ENCODE results near the gene MALAT1. TPM values are rescaled to one million over a fixed set of nuclear protein-coding genes. Genes with fewer than 3 reads are reported as not detected.

MALAT1 gene
- total and polyA plus RNA-seq, 2 of the 13 experiments (the other 11 are each of a cell fraction or from before 2014, with no cell fraction given): 143 to 1,237 TPM

DNA sequence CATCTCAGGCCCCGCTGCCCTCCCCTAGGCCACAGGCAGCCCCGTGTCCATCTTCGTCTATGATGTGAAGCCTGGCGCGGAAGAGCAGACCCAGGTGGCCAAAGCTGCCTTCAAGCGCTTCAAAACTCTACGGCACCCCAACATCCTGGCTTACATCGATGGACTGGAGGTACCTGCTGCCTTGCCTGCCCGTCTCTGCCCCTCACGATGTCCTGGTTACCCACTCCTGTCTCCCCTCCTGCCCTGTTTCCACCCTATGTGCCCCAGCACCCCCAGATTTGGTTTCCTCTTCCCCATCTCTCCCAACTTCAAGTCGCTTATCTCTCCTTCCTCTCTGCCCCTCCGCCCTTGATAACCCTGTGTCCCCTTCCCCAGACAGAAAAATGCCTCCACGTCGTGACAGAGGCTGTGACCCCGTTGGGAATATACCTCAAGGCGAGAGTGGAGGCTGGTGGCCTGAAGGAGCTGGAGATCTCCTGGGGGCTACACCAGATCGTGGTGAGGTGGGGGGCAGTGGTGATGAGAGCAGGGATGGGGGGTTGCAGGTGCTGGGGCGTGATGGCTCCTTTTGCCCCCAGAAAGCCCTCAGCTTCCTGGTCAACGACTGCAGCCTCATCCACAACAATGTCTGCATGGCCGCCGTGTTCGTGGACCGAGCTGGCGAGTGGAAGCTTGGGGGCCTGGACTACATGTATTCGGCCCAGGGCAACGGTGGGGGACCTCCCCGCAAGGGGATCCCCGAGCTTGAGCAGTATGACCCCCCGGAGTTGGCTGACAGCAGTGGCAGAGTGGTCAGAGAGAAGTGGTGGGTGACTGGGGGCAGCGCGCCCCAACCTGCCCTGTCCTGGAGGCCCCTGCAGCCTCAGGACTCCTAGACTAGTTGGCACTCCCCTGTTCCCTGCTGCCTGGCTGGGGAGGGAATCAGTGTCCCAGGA is 27.0 kb downstream of the MALAT1 start (continued):
- TF ChIP-seq MXD4 (CRISPR knock-in tag; IDR thresholded peaks at IDR 0.05): no peak
- TF ChIP-seq, protein P1, sequence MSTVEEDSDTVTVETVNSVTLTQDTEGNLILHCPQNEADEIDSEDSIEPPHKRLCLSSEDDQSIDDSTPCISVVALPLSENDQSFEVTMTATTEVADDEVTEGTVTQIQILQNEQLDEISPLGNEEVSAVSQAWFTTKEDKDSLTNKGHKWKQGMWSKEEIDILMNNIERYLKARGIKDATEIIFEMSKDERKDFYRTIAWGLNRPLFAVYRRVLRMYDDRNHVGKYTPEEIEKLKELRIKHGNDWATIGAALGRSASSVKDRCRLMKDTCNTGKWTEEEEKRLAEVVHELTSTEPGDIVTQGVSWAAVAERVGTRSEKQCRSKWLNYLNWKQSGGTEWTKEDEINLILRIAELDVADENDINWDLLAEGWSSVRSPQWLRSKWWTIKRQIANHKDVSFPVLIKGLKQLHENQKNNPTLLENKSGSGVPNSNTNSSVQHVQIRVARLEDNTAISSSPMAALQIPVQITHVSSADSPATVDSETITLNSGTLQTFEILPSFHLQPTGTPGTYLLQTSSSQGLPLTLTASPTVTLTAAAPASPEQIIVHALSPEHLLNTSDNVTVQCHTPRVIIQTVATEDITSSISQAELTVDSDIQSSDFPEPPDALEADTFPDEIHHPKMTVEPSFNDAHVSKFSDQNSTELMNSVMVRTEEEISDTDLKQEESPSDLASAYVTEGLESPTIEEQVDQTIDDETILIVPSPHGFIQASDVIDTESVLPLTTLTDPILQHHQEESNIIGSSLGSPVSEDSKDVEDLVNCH (CRISPR knock-in tag; IDR thresholded peaks at IDR 0.05): no peak
- TF ChIP-seq, protein P2, sequence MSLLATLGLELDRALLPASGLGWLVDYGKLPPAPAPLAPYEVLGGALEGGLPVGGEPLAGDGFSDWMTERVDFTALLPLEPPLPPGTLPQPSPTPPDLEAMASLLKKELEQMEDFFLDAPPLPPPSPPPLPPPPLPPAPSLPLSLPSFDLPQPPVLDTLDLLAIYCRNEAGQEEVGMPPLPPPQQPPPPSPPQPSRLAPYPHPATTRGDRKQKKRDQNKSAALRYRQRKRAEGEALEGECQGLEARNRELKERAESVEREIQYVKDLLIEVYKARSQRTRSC (CRISPR knock-in tag; IDR thresholded peaks at IDR 0.05; ENCODE audit: low read depth): 0 out of 2 replicates have a peak, but pooled peaks have one; percentile 56
- TF ChIP-seq, protein P3, sequence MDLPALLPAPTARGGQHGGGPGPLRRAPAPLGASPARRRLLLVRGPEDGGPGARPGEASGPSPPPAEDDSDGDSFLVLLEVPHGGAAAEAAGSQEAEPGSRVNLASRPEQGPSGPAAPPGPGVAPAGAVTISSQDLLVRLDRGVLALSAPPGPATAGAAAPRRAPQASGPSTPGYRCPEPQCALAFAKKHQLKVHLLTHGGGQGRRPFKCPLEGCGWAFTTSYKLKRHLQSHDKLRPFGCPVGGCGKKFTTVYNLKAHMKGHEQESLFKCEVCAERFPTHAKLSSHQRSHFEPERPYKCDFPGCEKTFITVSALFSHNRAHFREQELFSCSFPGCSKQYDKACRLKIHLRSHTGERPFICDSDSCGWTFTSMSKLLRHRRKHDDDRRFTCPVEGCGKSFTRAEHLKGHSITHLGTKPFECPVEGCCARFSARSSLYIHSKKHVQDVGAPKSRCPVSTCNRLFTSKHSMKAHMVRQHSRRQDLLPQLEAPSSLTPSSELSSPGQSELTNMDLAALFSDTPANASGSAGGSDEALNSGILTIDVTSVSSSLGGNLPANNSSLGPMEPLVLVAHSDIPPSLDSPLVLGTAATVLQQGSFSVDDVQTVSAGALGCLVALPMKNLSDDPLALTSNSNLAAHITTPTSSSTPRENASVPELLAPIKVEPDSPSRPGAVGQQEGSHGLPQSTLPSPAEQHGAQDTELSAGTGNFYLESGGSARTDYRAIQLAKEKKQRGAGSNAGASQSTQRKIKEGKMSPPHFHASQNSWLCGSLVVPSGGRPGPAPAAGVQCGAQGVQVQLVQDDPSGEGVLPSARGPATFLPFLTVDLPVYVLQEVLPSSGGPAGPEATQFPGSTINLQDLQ (CRISPR knock-in tag; IDR thresholded peaks at IDR 0.05): no peak
- no peak for TF ChIP-seq MTF2 (CRISPR knock-in tag; IDR thresholded peaks at IDR 0.05; ENCODE audit: borderline replicate concordance)
- TF ChIP-seq ZBTB42 (CRISPR knock-in tag; IDR thresholded peaks at IDR 0.05): no peak
- TF ChIP-seq ZNF570 (CRISPR knock-in tag; IDR thresholded peaks at IDR 0.05; ENCODE audit: borderline replicate concordance): no peak
- TF ChIP-seq, protein P4, sequence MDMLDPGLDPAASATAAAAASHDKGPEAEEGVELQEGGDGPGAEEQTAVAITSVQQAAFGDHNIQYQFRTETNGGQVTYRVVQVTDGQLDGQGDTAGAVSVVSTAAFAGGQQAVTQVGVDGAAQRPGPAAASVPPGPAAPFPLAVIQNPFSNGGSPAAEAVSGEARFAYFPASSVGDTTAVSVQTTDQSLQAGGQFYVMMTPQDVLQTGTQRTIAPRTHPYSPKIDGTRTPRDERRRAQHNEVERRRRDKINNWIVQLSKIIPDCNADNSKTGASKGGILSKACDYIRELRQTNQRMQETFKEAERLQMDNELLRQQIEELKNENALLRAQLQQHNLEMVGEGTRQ (IDR thresholded peaks at IDR 0.05; ENCODE audit: low read depth, low read length): no peak
- TF ChIP-seq, protein P4 (CRISPR knock-in tag; IDR thresholded peaks at IDR 0.05; ENCODE audit: borderline replicate concordance): peak; percentile 48; the same call in 1 of the 2 replicates
- no peak for TF ChIP-seq ELF1 (CRISPR knock-in tag; IDR thresholded peaks at IDR 0.05)
- TF ChIP-seq SMAD1 (CRISPR knock-in tag; IDR thresholded peaks at IDR 0.05; ENCODE audit: borderline replicate concordance, low read depth): peak; percentile 59; the same call in 1 of the 2 replicates
- TF ChIP-seq ZNF296 (CRISPR knock-in tag; conservative IDR thresholded peaks at IDR 0.05): no peak
- no peak for TF ChIP-seq ZNF766 (CRISPR knock-in tag; IDR thresholded peaks at IDR 0.05; ENCODE audit: borderline replicate concordance)
- TF ChIP-seq MEIS2 (CRISPR knock-in tag; IDR thresholded peaks at IDR 0.05): no peak
- no peak for TF ChIP-seq RBM22 (optimal IDR thresholded peaks at IDR 0.05; ENCODE audit: low read length)
- TF ChIP-seq BCL6 (CRISPR knock-in tag; IDR thresholded peaks at IDR 0.05): no peak
- no peak for TF ChIP-seq NONO (IDR thresholded peaks at IDR 0.05)
- TF ChIP-seq NONO (CRISPR knock-in tag; conservative IDR thresholded peaks at IDR 0.05): no peak
- no peak for TF ChIP-seq MAZ (IDR thresholded peaks at IDR 0.05; ENCODE audit: borderline replicate concordance, low read depth, low read length)
- TF ChIP-seq MAZ (CRISPR knock-in tag; IDR thresholded peaks at IDR 0.05; ENCODE audit: low read depth): 0 out of 2 replicates have a peak, but pooled peaks have one; percentile 22
- TF ChIP-seq ZNF782 (CRISPR knock-in tag; IDR thresholded peaks at IDR 0.05; ENCODE audit: borderline replicate concordance): 0 out of 2 replicates have a peak, but pooled peaks have one; percentile 43
- TF ChIP-seq NFKBIZ (CRISPR knock-in tag; IDR thresholded peaks at IDR 0.05): peak; percentile 3; the same call in 1 of the 2 replicates

Data from HepG2 (cell line).